HL-60/S4 (cell line): Measurements from ENCODE around the gene MRPL28.
"Not testable (repeated sequence)": the region's sequence is repeated elsewhere in the genome, so short reads cannot be mapped to it uniquely, and the experiment has no call there.

Experiments used
- in situ Hi-C: fragments of 300-500 bp; cut with MboI; formaldehyde crosslinking; loops from 2 replicates; pipeline ENCODE4 v1.14.3; 2022; ENCODE audit warnings: low sequenced_read_pairs

Gene MRPL28

DNA sequence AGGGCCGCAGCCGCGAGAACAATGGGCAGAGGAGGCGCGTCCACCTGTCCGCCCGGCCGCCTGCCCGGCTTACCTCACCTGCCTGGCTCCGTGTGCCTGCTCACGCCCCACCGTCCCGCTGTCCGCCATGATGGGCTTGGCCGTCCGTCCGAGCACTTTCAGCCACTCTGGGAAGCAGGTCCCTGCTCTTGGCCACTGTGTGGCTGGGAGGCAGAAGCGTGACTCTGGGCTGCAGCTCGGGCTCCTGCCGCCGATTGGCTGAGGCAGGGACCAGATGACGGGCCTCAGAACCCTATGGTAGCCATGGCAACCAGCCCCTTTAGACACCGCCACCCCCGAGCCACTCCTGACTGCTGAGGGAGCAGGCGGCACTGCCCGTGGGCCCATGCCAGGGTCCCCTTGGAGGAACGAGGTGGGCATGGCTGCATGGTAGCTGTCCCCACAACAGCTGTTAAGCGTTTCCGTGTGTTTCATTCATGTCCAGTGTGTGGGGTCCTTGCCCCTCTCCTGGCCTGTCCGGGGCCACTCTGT, 8.9 kb downstream of the MRPL28 start:
- in situ Hi-C loops, result no loop called here

DNA sequence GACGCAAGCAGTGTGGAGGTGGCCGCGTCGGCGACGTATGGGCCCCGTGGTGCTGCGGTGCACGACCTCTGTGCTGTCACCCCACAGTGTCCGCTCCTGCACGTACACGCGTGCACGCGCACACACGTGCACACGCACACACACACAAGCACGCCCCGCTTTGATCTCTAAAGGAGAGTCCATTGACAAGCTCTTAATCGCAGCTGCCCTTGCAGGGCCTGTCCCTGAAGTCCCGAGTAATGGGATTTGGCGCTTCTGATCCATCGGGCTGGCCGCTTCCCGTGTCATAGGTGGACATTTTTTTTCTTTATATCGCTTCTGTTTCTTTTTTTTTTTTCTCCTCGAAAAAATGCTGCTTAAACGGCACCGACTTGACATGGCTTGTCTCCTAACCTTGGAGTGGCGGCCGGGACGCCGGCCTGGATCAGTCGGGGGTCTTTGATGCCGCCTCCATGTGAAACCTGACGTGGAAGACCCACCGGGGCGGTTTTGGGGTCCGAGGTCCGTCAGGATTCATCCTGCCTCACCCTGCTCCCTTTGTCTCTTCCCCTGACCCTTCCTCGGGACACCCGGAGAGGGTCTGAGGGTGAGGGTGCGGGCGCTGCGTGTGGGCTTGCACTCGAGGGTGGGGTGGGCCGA, 9.5 kb downstream of the MRPL28 start:
- in situ Hi-C loops, result no loop called here

DNA sequence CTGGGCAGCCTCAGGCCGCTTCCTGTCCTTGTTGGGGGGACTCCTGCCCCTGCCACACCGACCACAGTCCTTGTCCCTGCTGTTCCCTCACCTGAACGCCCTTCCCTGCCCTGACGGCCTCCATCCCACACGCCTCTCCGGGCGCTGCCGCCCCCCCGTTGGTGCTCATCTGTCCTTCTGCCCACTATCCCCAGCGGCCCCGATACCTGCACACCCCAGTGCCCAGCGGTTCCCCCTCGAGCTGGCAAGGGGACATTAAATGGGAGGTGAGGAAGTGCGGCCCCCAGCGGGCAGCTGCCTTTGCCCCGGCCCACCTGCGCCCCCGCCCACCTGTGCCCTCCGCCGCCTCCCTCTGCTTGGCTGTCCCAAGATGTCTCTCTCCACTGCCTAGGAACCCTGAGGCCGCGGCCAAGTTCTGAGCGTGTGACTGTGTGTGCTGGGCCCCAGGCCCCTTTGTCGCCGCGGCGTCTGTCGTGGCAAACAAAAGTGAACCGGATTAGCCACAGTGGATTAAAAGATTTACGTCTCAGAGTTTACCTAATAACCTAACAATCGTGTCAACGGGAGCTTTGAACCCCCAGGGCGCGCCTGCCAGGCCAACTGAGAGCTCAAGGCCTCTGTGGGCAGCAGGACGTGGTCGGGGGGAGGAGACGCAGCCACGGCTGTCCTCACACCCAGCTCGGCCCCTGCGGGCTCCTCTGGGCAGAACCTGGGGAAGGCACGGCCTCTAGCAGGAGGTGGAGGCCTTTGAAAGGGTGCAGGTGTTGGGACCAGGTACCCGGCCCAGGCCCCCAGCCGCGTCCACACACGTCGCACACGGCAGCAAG, 10.3 kb downstream of the MRPL28 start:
- in situ Hi-C loops, result no loop called here

DNA sequence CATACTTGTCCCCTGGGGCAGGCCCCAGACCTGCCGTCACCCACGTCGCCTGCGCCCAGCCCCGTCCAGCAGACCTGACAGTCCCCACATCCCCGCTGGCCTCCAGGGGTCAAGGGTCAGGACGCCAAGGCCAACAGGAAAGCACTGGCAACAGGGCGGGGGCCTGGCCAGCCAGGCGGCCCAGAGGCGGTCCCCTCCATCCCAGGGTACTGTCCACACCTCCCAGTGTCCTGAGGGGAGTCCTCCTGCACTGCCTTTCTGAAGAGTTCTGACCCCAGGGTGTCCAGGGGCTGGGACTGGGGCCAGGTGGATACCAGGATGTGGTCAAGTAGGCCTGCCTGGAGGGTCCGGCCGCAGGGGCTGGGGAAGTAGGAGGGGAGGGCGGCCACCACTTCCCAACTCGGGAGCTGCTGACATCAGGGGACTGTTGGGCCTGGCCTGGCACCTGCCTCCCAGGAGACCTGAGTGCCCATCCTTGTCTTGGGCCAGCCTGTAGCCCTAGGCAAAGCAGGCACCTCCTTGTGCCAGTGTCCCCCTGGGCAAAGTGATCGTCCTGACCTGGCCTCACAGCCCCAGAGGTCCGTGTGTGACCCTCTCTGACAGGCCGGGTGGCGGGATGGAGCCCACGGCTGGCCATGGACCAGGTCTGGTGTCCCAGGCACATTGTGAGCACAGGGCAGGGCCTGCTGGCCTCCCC, 11.1 kb downstream of the MRPL28 start:
- in situ Hi-C loops, result no loop called here

DNA sequence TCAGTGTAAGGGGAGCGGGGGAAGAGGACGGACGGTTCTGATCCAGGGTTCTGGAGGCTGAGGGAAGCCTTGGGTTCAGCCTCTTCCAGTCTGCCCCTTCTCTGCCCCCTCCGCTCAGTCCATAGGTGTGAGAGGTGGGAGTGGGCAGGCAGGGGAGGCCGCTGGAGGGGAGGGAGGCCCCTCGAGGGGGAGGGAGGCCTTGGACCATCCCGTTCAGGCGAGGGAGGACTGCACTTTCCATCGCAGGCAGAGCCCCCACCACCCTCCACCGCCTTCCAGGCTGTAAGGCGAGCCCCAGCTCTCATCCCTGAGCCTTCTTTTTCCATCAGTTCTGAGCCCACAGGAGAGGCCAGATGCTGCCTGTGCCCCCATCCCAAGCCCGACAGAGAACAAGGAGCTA, 13.6 kb downstream of the MRPL28 start:
- in situ Hi-C loops, result no loop called here

DNA sequence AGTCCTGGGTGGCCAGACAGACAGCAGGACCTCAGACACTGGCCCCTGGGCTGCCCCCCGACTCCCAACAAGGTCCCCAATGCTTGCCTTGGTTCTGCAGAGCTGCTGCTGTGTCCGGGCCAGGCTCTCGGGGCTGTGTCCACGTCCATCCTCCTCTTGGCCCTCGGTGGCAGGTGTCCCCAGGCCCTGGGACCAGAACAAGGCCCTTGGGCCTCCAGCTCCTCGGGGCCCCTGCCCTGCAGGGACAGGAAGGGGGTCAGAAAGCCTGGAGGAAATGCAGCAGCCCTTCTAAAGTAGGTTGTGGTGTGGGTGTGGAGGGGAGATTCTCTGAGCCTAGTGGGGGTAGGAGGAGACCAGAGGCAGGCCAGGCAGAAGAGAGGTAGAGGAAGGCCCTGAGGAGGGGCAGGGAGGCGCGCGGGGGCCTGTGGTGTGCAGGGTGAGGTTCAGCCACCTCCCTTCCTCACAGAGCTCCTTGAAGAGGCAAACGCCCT, 15.3 kb downstream of the MRPL28 start:
- in situ Hi-C loops, result no loop called here

DNA sequence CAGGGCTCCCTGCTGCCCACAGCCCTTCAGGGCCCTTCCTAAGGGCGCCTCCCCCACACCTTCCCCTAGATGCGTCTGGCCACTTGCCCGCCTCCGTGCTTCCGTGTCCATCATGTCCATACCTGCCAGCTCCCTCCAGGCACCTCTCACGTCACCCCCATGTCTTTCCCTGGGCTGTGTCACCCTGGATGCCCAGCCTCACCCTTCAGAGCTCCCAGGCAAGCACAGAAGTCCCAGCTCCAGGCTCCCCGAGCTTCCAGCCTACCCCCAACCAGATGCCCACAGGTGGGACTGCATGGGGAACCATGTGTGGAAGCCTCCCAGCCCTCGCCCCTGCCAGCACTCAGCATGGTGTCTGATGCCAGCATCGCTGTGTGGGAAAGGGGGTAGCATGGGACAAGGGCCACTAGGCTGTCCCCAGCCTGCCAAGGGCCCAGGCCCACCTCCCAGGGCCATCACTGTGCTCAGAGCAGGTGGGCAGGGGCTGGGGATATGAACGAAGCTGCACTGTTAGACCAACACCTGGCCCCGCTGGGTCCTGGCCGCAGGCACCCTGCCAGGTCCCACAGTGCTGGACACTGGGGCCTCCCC, 16.0 kb downstream of the MRPL28 start:
- in situ Hi-C loops, result no loop called here

DNA sequence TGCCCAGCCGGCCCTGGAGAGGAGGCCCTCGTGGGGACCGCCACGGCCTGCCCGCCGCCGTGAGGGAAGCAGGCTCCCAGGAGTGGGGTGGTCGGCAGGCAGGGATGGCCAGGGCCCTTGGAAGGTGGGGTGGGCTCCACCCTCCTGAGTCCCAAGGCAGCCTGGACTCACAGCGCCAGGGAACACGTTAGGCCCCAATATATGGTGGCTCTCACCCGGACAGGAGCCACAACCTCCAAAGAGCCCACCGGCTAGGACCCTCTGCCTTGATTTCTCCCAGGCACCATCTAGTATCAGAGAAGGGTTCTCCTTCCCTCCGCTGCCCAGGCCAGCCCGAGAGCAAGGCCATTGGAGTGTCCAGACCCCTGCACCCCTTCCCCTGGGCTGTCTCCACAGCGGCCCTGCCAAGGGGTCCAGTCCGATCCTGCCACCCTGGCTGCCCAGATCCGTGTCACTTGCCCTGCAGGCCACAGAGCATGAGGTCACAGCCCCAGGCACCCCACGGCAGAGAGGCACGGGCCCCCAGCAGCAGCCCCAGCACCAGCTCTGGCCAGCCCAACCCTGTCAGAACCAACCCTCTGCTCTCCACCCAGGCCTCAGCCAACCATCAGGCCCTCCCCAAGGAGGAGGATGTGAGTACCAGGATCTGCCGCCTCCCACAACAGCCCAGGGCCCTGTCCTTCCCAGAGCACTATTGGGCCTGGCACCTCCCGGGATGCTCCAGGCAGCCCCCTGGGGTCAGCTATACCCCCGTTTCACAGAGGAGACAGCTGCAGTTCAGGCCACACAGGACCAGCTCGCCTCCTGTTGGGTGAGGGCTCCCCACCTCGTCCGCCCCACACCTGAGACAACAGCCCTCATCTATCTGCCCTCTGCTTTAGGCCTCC, 16.7 kb downstream of the MRPL28 start:
- in situ Hi-C loops, result no loop called here

DNA sequence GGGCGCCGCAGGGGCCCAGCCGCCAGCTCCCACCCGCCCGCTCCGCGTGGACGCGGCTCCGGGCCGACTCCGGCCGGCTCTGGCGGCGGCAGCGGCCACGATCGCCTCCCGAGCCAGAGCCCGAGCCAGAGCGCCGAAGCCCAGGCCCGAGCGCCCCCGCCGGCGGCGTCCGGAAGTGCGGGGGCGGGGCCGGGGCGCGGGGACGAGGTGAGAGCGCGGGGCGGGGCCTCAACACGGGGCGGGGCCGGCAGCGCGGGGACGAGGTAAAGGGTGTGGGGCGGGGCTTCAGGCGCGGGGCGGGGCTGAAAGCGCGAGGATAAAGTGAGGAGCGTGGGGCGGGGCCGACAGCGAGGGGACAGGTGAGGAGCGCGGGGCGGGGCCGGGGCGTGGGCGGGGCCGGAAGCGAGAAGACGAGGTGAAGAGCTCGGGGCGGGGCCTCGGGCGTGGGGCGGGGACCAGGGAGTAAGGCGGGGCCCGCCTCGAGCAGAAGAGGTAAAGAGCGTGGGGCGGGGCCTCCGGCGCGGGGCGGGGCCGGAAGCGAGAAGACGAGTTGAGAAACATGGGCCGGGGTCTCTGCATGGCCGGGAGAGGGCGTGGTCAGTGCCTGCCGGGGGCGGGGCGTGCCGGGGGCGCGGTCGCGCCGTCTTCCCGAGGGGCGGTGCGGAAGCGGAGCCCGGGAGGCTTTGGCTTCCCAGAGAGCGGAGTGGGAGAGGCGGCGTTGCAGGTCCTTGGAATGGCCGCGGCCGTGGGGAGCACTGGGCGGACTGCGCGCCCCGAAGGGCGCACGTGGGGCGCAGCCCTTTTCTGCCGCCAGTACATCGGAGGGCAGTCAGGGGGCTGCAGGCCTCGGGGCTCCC, 17.6 kb downstream of the MRPL28 start, which contains the start of gene AXIN1:
TSS of gene AXIN1 (minus strand) at position 177 of the 857 bp plus-strand sequence. CDS start 5,698 bp downstream, outside the sequence.
- in situ Hi-C loops, result no loop called here

DNA sequence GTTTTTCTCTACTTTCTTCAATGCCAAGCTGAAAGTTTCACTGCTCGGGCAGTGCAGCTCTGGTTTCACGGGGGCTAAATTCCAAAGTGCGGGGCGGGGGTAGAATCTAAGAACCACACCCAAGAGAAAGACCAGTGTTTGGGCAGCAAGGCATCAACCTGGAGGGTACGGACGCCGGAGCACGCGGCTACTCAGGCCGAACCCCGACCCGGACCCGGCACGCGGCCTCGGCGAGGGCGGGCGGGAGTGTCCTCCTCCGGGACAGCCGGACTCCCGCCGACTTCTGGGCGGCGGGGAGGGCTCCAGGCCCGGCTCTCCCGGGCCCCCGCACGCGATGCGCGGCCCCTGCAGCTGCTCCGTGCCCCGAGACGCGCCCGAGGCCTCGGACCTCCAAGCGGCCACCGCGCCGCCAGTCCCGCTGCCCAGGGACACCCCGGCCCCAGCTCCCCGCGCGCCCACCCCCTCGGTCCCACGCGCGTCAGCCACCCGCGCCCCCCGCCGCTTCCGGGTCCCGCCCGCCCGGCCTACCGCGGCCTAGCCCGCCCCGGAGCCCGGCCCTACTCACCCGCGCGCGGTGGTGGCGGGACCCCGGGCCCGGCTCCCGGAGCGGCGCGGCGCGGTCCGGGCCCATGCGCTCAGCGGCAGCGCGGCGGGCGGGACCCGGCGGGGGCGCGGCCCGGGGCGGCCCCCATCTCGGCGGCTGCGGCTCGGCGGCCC, 18.4 kb downstream of the MRPL28 start:
- in situ Hi-C loops, result no loop called here

DNA sequence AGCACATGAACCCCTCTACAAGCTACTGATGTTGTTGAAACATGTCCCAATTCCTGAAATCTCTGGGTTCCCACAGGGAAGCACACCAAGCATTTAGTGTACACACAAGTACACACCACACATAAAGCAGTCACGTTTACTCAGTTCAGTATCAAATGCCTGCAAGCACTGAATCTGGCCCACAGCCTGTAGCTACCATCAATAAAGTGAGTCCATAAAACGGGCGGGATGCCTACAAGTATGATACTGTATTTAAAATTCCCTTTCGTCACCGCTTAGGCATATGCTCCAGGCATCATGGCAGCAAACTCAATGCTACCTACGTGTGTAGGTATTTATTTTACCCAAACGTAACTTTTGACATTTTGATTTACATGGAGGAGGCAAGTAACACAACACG, 20.1 kb downstream of the MRPL28 start:
- in situ Hi-C loops, result no loop called here

DNA sequence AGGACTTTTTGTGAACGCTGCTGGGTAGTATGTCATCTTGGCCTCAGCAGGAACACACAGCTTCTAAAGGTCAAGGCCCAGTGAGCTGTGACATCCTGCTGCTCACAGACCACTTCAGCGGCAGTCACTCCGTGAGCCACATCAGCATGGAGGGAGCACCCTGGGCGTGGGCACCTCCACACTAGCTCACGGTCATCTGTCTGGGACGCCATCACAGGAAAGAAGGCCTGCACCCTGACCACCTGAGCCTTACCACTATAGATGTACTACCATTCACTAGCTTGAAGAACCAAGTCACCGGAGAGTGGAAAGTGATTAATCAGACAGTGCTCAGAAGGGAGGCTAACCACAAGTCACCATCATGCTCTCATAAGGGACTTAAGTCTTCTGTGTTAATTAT, 21.1 kb downstream of the MRPL28 start:
- in situ Hi-C loops, result no loop called here

DNA sequence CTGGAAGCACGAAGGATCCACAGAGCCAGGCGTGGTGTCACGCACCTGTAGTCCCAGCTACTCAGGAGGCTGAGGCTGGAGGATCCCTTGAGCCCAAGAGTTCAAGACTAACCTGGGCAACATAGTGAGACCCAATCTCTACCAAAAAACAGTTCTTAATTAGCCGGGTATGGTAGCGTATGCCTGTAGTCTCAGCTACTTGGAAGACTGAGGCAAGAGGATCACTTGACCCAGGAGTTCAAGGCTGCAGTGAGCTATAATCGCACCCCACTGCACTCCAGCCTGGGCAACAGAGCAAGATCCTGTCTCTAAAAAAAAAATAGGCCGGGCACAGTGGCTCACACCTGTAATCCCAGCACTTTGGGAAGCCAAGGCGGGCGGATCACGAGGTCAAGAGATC, 21.8 kb downstream of the MRPL28 start:
- in situ Hi-C loops, result not testable (repeated sequence)

DNA sequence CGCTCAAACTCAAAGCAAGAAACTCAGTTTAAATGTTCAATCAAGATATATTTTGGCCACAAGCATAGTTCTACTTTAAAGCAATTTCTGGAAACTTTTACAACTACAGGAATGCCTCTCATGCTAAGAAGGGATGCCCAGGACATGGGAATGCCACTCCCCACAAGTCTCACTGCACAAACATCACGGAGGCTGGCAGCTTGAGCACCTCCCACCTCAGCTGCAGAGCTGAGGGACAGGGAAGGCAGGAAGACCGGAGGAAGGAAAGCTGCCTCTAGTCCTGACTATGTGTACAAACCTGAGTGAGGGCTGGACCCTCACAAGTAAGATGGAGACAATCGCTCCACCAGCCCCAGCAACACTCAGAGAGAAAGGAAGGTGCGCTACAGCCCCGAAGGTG, 23.1 kb downstream of the MRPL28 start:
- in situ Hi-C loops, result no loop called here

DNA sequence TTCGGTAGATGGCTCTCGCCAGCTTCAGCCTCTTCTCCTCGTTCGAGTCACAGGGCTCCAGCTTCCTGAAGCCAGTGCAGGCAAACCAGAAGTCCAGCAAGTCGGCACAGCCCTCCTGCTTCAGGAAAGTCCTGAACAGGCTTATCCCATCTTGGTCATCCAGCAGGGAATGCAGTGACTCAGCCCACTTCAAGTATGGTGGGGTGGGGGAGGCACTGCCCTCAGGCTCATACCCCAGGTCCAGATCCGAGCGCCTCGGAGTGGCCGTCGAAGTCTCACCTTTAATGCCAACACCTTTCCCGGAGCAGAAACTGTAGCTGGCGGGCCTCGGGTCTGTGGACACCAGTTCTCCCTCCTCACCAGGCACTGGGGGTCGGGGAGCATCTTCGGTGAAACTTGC, 23.8 kb downstream of the MRPL28 start:
- in situ Hi-C loops, result no loop called here

DNA sequence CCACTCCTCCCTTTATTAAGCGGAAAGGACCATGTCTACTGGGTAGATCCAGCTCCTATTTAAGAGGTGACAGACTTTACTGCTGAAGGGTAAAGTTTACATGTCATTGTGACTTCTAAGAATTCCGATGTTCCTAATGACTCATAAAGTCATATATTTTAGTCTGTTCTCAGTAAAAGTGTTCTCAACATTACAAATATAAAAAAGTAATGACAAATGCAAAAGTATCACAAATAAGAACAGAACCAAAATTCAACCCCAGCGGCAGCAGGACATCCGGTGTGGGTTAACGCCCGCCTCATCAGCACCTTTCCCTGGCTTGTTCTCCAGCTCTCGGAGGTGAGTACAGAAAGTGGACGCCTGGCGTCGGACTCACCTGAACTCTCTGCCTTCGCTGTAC, 24.6 kb downstream of the MRPL28 start:
- in situ Hi-C loops, result no loop called here

DNA sequence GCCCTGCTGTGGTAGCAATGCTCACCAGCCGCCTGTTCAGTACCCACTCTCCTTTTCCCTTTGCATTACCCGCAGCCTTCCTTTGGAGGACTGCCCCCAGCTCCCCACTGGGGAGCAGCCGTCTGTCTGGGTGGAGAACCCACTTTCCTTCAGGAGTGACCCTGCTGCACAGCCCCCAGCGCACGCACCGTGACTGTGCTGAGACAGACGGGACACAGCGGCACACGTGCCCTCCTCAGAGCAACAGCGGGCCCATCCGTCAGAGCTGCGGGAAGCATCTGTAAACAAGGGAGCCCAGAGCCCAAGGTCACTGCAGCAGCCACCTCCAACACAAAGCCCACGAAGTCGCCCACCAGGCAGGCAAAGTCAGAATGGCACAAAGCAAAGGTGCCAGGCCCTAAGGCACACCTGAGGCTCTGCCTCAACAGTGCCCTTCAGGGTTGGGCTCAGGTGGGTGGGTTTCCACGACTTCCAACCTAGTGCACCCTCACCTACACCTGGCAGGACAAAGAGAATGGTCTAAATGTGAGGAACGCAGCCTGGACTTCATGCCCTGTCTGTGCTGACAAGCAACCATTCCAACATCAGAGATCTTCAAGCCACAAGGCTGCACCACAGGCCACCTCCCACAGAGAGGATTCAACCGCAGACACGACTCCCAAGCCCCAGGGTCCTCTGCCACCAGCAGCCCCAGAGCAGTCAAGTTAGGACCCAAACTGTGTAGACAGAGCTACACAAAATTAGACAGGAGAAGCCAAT, 27.7 kb downstream of the MRPL28 start:
- in situ Hi-C loops, result no loop called here

DNA sequence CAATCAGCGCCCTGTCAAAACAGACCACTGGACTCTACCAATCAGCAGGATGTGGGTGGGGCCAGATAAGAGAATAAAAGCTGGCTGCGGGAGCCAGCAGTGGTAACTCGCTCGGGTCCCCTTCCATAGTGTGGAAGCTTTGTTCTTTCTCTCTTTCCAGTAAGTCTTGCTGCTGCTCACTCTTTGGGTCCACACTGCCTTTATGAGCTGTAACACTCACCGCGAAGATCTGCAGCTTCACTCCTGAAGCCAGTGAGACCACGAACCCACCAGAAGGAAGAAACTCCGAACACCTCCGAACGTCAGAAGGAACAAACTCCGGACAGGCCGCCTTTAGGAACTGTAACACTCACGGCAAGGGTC, 28.4 kb downstream of the MRPL28 start:
- in situ Hi-C loops, result not testable (repeated sequence)
